Brain pericyte (primary cell): Measurements from ENCODE around the gene LPP.

Source experiments
- DNase-seq: peaks from one replicate; pipeline ENCODE4 v3.0.0-alpha.2; 2012; ENCODE audit warnings: low read depth, low spot score

LPP gene

GRCh38 chr3:188299068-188299467 is 145.1 kb downstream of the LPP start:
- no peak for DNase-seq

- no peak for DNase-seq
Observed at GRCh38 chr3:188299708-188300107, 145.8 kb downstream of the LPP start.

- no peak for DNase-seq
Observed at GRCh38 chr3:188301147-188301546, 147.2 kb downstream of the LPP start.

GRCh38 chr3:188303286-188303799 is 149.4 kb downstream of the LPP start:
- no peak for DNase-seq

- no peak for DNase-seq
Observed at GRCh38 chr3:188303823-188304222, 149.9 kb downstream of the LPP start.

- DNase-seq, result no peak
Observed at GRCh38 chr3:188304501-188304900, 150.5 kb downstream of the LPP start.

GRCh38 chr3:188305220-188305619 is 151.3 kb downstream of the LPP start:
- no peak for DNase-seq

GRCh38 chr3:188306435-188307005 is 152.6 kb downstream of the LPP start:
- DNase-seq, result no peak

- DNase-seq, result no peak
Observed at GRCh38 chr3:188309437-188310269, 155.7 kb downstream of the LPP start.

- DNase-seq, result no peak
Observed at GRCh38 chr3:188310270-188310710, 156.3 kb downstream of the LPP start.

GRCh38 chr3:188315553-188315952 is 161.6 kb downstream of the LPP start:
- DNase-seq, result no peak

- DNase-seq, result no peak
Observed at GRCh38 chr3:188316021-188316722, 162.2 kb downstream of the LPP start.

GRCh38 chr3:188316723-188317070 is 162.7 kb downstream of the LPP start:
- no peak for DNase-seq

- no peak for DNase-seq
Observed at GRCh38 chr3:188319569-188319968, 165.6 kb downstream of the LPP start.

GRCh38 chr3:188320757-188321156 is 166.8 kb downstream of the LPP start:
- DNase-seq, result no peak

GRCh38 chr3:188321258-188321657 is 167.3 kb downstream of the LPP start:
- no peak for DNase-seq

GRCh38 chr3:188322135-188322887 is 168.4 kb downstream of the LPP start:
- DNase-seq, result no peak

GRCh38 chr3:188323067-188323842 is 169.3 kb downstream of the LPP start:
- DNase-seq, result no peak

- no peak for DNase-seq
Observed at GRCh38 chr3:188326111-188326510, 172.2 kb downstream of the LPP start.

- no peak for DNase-seq
Observed at GRCh38 chr3:188326968-188327367, 173.0 kb downstream of the LPP start.

GRCh38 chr3:188327433-188327832 is 173.5 kb downstream of the LPP start:
- DNase-seq, result no peak
